ENCODE measurements around the gene KRT4. TPM values are rescaled to one million over a fixed set of nuclear protein-coding genes. Genes with fewer than 3 reads are reported as not detected.

Gene KRT4
- total RNA-seq, 1 experiment from 2014 or later, result 20.7 TPM

- Histone ChIP-seq H3K4me1 (ENCODE audit: insufficient read depth, low read length) (peaks cover 15% of the 10 kb centered on the region), H3K9ac (ENCODE audit: low read length) (peak overlapping the region; percentile 11; the same call in 1 of the 2 replicates), H3K27me3 (ENCODE audit: low read length) (no peaks in the 10 kb centered on the region), H3K27ac (ENCODE audit: low read length) (peak overlapping the region; percentile 75), H3K9me3 (ENCODE audit: low read length) (no peaks in the 10 kb centered on the region), H3K4me2 (ENCODE audit: low read length) (no peak overlapping the region), H2AFZ (ENCODE audit: low read length) (no peak overlapping the region), H3K4me3 (ENCODE audit: low read length) (no peak overlapping the region), H3K9me2 (replicated peaks; ENCODE audit: low read length) (no peaks in the 10 kb centered on the region), H3F3A (ENCODE audit: low read length, unreplicated experiment) (no peaks in the 10 kb centered on the region), H3K36me3 (ENCODE audit: low read depth, low read length) (no peaks in the 10 kb centered on the region), H4K20me1 (ENCODE audit: low read length) (no peaks in the 10 kb centered on the region), H3K79me2 (ENCODE audit: low read length) (no peaks in the 10 kb centered on the region)
- ChIA-PET POLR2A (ENCODE audit: unreplicated experiment) (no interaction called here), CTCF (no interaction called here)
- no peak for ATAC-seq
- TF ChIP-seq EZH2phosphoT487 (IDR thresholded peaks at IDR 0.05; ENCODE audit: borderline replicate concordance, low read length), result no peak
- TF ChIP-seq EZH2 (IDR thresholded peaks at IDR 0.05; ENCODE audit: low read length, unreplicated experiment), result no peak
- TF ChIP-seq CTCF (conservative IDR thresholded peaks at IDR 0.05; ENCODE audit: low read depth, low read length), result no peak
- no TSS peak for BruUV-seq (replicated peaks)
- no peak for DNase-seq
- intact Hi-C loops (cut with micrococcal nuclease), result no loop called here
Measured at GRCh38 chr12:52846356-52846970, 32.5 kb upstream of the KRT4 start.

DNA sequence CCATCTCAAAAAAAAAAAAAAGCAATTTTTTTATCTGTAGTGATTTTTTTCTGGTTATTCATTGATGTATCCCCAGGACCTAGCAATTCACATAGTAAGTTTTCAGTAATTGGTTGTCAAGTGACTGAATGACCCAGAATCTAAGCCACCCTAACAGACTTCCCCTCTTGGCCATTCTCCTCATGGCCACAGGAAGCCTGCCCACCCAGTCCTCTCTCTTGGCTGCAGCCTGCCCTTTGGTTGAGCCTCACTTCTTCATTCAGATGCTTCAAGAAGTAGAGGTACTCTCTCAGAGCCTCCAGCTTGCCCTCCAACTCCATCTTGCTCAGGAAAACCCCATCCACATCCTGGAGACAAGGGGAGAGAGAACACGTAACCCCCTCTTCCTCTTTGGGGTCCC, 32.0 kb upstream of the KRT4 start:
- CTCF ChIA-PET, result no interaction called here

More for the DNA sequence above, 32.0 kb upstream of the KRT4 start:
- no peak overlapping the region for H3K4me2 ChIP-seq (ENCODE audit: low read length)
- H3K4me1 ChIP-seq (ENCODE audit: insufficient read depth, low read length), result peaks cover 15% of the 10 kb centered on the region
- intact Hi-C loops (cut with micrococcal nuclease), result no loop called here
- no peaks in the 10 kb centered on the region for H3K79me2 ChIP-seq (ENCODE audit: low read length)
- H3K4me3 ChIP-seq (ENCODE audit: low read length), result no peak overlapping the region
- TF ChIP-seq CTCF (conservative IDR thresholded peaks at IDR 0.05; ENCODE audit: low read depth, low read length), result no peak
- no peak for TF ChIP-seq EZH2 (IDR thresholded peaks at IDR 0.05; ENCODE audit: low read length, unreplicated experiment)
- no peak for TF ChIP-seq EZH2phosphoT487 (IDR thresholded peaks at IDR 0.05; ENCODE audit: borderline replicate concordance, low read length)
- H4K20me1 ChIP-seq (ENCODE audit: low read length), result no peaks in the 10 kb centered on the region
- H3K9me2 ChIP-seq (replicated peaks; ENCODE audit: low read length), result no peaks in the 10 kb centered on the region
- no peak overlapping the region for H3K9ac ChIP-seq (ENCODE audit: low read length)
- ATAC-seq (no peak), DNase-seq (no peak)
- no peaks in the 10 kb centered on the region for H3F3A ChIP-seq (ENCODE audit: low read length, unreplicated experiment)
- H3K36me3 ChIP-seq (ENCODE audit: low read depth, low read length), result no peaks in the 10 kb centered on the region
- H3K9me3 ChIP-seq (ENCODE audit: low read length), result no peaks in the 10 kb centered on the region
- no peak overlapping the region for H2AFZ ChIP-seq (ENCODE audit: low read length)
- H3K27me3 ChIP-seq (ENCODE audit: low read length), result no peaks in the 10 kb centered on the region
- no TSS peak for BruUV-seq (replicated peaks)
- POLR2A ChIA-PET (ENCODE audit: unreplicated experiment), result no interaction called here
- no peak overlapping the region for H3K27ac ChIP-seq (ENCODE audit: low read length)
